GM21786 (cell line): ENCODE data around the gene RNFT2.

Experiments used
- ATAC-seq: cut with Tn5 transposase; IDR thresholded peaks from one replicate; pipeline ENCODE4 v1.9.1; 2021; ENCODE audit not compliant: unreplicated experiment

Gene RNFT2

GRCh38 chr12:116897476-116897875 lies 159.4 kb downstream of the RNFT2 start:
- ATAC-seq: no peak

GRCh38 chr12:116898669-116899068 lies 160.6 kb downstream of the RNFT2 start:
- ATAC-seq: no peak

- ATAC-seq: no peak
Observed at GRCh38 chr12:116901612-116902011, 163.5 kb downstream of the RNFT2 start.
